SK-N-DZ (cell line): ENCODE data around the gene GLT1D1.

Experiments used
- DNase-seq: peaks from one replicate; pipeline ENCODE4 v3.0.0-alpha.2; 2015; ENCODE audit warnings: low spot score

GLT1D1 gene

GRCh38 chr12:128995619-128996018 is 142.3 kb downstream of the GLT1D1 start:
- DNase-seq = no peak

- DNase-seq = no peak
These were observed 148.5 kb downstream of the GLT1D1 start for GRCh38 chr12:129001826-129002225.

- no peak for DNase-seq
These were observed 149.1 kb downstream of the GLT1D1 start for GRCh38 chr12:129002427-129002826.

- DNase-seq = no peak
These were observed 152.1 kb downstream of the GLT1D1 start for GRCh38 chr12:129005416-129005815.

- DNase-seq = no peak
These were observed 152.6 kb downstream of the GLT1D1 start for GRCh38 chr12:129005829-129006228.

GRCh38 chr12:129009833-129010622 is 156.8 kb downstream of the GLT1D1 start:
- no peak for DNase-seq

GRCh38 chr12:129016159-129016558 is 162.9 kb downstream of the GLT1D1 start:
- no peak for DNase-seq

- DNase-seq = no peak
These were observed 171.8 kb downstream of the GLT1D1 start for GRCh38 chr12:129025055-129025454.

GRCh38 chr12:129028844-129029243 is 175.6 kb downstream of the GLT1D1 start:
- DNase-seq = no peak
